C1 segment of cervical spinal cord (tissue), 14 donors: ENCODE results near the gene MSLN.

Experiments
- DNase-seq, 14 donors: peaks; one replicate each; lab custom pipeline; 2025; lab: John Stamatoyannopoulos, UW

The MSLN gene

GRCh38 chr16:754656-755055, 5.9 kb upstream of the MSLN start:
- no peak for DNase-seq

GRCh38 chr16:756428-756827, 4.1 kb upstream of the MSLN start:
- no peak for DNase-seq

GRCh38 chr16:759110-759910, 1.2 kb upstream of the MSLN start:
- DNase-seq, result no peak

GRCh38 chr16:760065-760464, 469 bp upstream of the MSLN start:
- no peak for DNase-seq

GRCh38 chr16:761625-762513, 1.3 kb downstream of the MSLN start:
- DNase-seq, result no peak

GRCh38 chr16:762595-763268, 2.2 kb downstream of the MSLN start:
- no peak for DNase-seq

- DNase-seq, result no peak
Measured at GRCh38 chr16:763369-764183, 3.0 kb downstream of the MSLN start.

- DNase-seq, result no peak
Measured at GRCh38 chr16:764184-764750, 3.7 kb downstream of the MSLN start.

GRCh38 chr16:764848-765487, 4.4 kb downstream of the MSLN start:
- DNase-seq, result no peak

- no peak for DNase-seq
Measured at GRCh38 chr16:765488-765865, 4.9 kb downstream of the MSLN start.

GRCh38 chr16:766008-766819, 5.7 kb downstream of the MSLN start:
- no peak for DNase-seq

GRCh38 chr16:766820-767640, 6.5 kb downstream of the MSLN start:
- no peak for DNase-seq

- DNase-seq, result no peak
Measured at GRCh38 chr16:767743-768235, 7.3 kb downstream of the MSLN start.

GRCh38 chr16:768428-768827, 7.9 kb downstream of the MSLN start:
- DNase-seq, result no peak

GRCh38 chr16:769184-769784, 8.8 kb downstream of the MSLN start:
- no peak for DNase-seq

- no peak for DNase-seq
Measured at GRCh38 chr16:769934-770333, 9.4 kb downstream of the MSLN start.

GRCh38 chr16:770411-770810, 9.9 kb downstream of the MSLN start:
- DNase-seq, result no peak

- DNase-seq, result no peak
Measured at GRCh38 chr16:772959-773358, 12.4 kb downstream of the MSLN start.
